GM19463 (cell line): ENCODE results near the gene LMAN2.
"Not testable (repeated sequence)": the region's sequence is repeated elsewhere in the genome, so short reads cannot be mapped to it uniquely, and the experiment has no call there.

Source experiments
- ATAC-seq: cut with Tn5 transposase; IDR thresholded peaks from one replicate; pipeline ENCODE4 v1.9.1; 2021; ENCODE audit warnings: mild to moderate bottlenecking, moderate library complexity; ENCODE audit not compliant: unreplicated experiment

The LMAN2 gene

DNA sequence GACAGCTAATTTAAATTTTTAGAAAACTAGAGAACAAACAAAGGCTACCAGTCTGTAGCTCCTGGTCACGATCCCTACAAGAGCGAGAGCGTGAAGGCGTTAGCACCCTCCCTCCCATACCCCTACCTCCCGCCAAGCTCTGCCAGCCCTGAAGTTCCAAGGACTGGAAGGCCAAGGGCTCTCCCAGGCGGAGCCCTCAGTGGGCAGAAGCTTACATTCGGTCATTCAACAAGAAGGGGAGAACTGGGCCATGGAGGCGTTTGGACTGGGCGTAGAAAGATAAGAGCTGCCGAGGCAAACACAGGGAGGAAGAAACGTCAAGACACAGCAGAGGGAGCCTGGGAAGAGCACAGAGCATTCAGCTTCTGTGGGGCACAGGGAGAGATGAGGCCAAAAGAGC, 42.7 kb downstream of the LMAN2 start:
- no peak for ATAC-seq

DNA sequence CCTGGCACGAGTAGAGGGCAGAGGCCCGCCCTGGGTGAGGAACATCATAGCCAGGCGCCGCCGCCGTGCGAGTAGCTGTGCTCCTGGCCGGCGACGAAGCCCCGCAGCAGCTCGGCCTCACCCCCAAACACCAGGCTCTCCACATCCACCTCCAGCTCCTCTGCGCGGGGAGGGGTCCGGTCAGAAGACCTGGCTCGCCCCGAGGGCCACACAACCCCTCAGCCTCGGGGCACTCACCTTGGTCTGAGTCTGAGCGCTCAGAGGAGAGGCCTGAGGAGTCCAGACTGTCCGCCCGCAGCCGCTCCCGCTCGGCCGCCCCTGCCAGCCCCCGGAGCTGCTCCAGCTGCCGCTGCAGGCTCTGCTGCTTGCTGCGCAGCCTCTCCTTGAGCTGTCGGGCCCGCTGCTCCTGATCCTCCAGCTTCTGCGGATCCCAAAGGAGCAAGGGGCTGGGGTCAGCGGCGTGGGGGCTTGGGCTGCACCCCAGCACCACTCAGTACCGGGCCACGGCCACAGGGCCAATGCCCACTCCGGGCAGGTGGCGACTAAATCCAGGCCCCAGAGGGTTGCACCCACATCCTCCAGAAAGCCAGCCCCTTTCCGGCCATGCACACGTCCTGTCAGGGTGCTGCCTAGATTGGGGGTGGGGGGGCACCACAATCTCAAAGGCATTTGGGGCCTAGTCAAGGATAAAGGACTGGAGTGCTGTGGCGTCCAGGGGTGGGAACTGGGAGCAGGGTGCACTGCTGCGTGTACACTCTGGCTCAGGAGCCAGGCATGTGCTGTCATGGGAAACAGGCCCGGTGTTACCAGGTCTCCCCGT, 43.7 kb downstream of the LMAN2 start:
- ATAC-seq, result no peak

DNA sequence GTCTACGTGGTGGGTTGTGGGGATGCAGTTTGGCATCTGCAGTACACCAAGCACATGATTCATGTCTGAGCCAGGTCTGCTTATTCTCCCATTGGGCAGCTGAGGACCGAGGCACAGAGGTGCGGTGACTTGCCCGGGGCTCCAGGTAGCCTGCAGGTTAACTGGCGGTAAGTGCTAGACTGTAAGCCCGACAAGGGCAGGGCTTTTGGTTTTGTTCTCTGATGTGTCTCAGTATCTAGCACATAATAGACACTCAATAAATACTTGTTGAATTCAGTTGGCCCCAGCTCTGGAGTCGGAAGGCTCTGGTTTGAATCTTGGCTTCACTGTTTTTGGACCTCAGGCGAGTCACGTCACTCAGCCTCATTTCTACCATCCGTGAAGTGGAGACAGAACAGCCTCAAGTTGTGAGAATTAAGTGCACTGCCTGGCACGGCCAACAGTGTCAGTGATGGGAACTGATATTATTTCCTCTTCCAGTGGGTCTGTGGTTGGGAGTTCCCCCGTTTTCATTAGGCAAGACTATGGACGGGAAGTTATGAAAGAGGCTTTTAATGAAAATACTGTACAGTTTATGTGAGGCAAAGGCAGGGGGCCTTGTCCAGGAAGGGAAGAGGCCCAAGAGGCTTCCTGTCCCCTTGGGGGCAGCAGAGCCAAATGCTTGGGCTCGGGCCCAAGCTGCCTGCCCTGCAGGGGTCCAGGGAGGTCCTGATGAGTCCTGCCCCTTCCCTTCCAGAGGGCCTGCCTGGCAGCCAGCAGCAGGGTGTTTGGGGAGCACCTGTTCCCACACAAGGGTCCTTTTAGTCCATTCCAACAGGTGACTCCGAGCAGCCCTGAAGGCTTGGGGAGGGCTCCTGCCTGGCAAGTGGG, 44.6 kb downstream of the LMAN2 start:
- ATAC-seq, result no peak

DNA sequence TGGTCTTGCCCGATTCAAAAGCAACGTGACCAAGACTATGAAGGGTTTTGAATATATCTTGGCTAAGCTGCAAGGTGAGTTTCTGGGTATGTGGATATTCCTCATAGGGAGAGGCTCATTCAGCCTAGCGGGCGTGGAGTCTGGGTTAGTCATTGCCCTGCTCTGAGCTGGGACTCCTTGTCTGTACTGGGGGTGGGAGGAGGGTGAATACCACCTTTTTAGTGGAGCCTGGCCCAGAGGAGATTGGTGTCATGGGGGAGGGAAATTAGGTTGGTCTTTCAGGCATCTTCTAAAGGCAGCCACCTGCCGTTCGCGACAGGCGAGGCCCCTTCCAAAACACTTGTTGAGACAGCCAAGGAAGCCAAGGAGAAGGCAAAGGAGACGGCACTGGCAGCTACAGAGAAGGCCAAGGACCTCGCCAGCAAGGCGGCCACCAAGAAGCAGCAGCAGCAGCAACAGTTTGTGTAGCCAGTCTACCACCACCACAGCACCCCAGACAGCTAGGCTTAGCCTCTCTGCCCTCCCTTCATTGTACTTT, 45.3 kb downstream of the LMAN2 start:
- ATAC-seq, result not testable (repeated sequence)

DNA sequence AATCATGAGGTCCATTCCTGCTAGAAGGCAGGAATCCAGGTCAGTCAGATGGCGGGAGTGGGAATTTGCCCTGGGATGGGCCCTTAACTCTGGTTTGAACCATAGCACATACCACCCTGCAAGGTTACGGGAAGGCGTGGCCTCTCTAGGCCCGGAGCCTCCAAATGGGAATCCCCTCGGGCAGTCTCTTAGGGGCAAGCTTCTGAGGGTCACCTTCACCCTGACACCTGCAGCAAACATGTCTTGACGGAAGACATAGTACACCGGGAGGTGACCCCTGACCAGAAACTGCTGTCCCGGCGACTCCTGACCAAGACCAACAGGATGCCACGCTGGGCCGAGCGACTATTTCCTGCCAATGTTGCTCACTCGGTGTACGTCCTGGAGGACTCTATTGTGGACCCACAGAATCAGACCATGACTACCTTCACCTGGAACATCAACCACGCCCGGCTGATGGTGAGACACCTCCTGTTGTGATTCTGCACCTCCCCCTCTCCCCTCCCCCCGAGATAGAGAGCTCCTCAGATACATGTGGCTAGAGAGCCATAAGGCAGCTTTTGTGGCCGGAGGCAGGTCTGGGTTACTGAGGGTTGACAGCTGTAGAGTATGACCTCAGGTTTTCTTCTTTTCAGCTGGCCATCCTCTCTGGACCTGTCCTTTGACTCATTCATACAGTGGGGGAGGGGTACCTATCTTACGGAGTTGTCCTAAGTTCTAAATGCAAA, 46.9 kb downstream of the LMAN2 start:
- no peak for ATAC-seq

DNA sequence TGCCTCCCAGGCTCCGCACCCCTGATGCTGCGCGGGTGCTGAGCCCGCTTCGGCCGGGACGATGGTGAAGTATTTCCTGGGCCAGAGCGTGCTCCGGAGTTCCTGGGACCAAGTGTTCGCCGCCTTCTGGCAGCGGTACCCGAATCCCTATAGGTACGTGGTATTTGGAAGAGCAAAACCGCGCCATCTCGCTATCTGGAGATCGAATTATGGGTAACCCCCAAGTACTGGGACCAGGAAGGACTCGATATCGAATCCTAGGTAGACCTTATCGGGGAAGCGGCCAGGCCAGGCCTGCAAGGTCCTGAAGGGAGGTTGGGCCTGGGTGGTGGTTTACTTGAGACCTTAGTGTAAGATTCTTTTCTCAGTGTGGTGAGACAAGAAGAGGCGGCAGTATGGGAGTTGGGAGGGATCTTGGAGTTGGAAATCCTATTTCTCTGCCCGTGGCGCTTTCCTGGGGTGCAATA, 47.5 kb downstream of the LMAN2 start:
- no peak for ATAC-seq

DNA sequence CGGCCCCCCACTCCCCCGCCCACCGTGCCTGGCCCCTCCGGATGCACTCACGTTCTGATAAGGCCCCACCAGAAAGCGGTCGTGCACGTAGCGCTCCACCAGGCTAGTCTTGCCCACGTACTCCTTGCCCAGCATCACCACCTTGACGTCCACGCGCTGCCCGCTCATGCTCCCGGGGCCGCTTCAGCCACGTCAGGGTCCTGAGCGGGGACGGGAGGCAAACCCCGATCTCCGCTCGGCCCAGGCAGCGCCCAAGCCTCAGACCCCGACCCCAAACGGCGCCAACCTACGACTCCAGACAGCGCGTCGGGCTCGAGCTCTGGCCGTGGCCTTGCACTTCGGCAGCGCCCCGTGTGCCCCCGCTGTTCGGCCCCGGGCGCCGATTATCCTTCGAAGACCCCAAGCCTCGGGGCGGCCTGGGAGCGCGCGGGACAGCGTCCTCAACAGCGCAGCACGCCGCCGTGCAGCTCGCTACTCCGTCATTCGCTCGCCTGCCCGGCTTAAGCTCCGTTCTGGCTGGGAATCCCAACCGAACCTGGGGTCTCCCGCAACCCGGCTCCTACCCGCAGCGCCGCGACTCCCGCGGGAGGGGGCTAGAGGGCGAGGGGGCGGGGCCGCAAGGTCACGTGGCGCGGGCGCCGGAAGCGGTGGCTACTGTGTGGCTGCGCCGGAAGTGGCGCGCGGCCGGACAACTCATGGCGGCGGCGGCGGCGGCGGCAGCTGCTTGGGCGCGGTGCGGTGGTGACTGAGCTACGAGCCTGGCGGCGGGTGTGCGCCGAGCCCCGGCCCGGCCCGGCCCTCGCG, 48.1 kb downstream of the LMAN2 start, which contains the start of the genes PRELID1 and RAB24:
TSS of gene PRELID1 (plus strand) at position 679 of the 804 bp plus-strand sequence. CDS start 187 bp downstream, outside the sequence.
TSS of gene RAB24 (minus strand) at position 599 of the 804 bp plus-strand sequence. CDS start at position 168, 431 bp downstream.
- peak; percentile 56 for ATAC-seq

DNA sequence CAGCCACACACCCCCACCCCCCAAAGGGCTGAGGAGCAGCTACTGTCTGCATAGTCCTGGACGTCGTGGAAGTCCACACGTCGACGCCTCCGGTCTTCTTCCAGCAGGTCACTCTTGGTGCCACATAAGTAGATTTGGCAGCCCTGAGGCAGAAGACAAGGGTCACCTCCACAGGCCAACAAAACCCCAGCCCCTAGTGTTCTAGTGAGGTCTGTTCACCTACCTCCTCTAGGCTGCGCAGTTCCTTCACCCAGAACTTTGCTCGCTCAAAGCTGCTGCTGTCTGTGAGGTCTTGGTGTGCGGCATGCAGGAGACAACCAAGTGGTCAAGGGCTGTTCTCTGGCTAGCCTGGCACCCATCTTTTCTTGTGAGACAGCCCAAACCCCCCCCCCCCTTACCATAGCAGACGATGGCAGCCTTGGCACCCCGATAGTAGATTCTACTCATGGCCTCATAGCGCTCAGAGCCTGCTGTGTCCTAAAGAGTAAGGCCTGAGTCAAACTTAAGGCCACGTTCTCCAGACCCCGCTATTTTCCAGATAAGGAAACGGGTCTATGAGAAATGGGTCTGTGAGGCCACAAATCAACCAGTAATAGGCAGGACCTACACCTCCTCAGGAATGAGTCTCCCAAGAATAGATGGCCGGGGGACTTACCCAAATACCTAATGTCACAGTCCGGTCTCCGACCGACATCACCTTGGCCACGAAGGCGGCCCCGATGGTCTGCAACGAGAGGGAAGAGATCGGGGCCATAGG, 48.9 kb downstream of the LMAN2 start:
- ATAC-seq, result no peak

DNA sequence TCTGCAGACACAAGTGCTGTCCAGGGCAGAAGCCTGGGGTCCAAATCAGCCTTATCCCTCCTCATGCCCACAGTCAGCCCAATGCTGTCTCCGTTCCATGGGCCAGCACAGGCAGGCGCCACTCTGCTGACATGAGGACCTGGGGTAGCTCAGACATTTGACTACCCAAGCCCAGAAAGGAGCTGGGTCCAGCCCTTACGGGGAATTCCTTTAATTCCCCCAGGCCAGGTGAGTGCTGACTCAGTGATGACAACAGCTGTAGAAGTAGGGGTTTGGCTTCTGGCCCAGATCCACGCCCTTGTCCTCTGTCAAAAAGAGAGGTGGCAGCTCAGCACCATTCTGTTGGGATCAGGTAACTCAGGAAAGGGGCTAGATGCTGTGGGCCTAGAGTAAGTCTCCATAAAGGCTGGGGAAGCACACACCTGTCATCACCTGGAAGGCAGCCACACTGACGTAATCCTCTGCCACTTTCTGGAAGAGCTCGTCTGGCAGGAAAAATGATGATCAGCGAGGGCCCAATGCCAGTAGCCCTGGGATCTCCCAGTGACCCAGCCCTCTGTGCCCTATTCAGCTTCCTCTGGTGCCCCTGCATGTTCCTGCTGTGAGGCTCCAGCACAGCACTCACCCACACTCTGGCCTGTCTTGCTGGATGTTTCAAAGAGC, 49.8 kb downstream of the LMAN2 start:
- ATAC-seq, result no peak

DNA sequence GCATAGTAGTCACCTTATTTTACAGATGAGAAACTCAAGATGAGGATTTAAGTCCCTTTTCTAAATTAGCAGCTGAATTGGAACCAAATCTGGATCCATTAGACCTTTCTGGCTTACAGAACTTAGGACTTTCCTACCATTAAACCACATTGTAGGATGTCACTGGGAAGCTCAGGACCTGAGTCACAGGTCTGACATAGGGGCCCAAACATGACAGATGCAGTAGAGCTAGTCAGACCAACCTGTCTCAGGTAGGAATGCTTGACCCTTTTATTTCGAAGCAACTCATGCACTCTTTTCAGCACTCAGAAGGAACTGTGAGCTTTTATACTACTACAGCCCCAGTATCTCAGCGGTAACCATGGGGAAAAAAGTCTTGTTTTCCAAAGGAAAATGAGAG, 50.5 kb downstream of the LMAN2 start:
- no peak for ATAC-seq

DNA sequence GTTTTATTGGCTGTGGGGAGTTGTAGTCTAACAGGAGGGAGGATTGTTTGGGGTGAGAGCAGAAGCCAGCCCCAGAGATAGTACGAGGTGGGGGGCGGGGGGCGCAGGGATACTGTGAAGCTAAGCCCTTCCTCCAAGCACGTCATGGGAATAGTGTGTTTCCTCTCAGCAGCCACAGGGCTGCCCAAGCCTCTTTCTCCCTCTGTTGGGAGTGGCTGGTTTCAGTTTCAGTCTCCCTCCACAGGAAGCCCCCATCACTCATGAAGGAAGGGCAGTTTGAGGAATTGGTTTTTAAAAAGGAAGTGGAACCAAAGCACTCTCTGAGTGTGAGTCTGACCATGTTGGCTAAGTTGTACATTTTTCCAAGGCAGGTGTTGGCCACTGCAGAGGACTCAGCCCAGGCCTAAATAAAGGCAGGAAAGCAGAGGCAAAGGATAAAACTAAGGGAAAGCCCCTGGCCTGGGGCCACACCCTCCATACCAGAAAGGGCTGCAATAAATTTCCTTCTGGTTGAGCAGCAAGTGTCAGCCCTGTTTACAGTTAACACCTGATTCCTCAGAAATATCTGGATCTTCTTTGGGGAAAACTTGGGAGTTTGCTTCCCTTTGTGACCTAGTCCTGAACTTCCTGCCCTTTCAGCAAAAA, 51.1 kb downstream of the LMAN2 start:
- peak; percentile 47 for ATAC-seq

DNA sequence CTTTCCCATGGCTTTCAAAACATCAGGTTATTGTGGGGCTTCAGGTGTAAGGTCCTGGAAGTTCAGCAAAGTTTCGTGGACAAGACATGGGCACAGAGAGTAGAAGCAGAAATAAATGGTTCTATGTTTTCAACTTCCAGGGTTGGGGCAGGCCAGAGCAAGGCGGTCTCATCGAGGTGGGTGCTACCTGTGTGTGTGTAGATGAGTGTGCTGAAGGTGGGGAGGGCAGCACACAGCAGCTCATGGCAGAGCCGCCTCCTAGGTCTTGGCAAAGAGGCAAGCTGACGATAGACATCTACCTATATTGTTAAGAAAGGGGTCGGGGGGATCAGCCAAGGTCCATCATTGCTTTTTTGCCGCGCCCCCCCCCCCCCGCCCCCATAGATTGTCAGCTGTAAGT, 51.8 kb downstream of the LMAN2 start:
- no peak for ATAC-seq

DNA sequence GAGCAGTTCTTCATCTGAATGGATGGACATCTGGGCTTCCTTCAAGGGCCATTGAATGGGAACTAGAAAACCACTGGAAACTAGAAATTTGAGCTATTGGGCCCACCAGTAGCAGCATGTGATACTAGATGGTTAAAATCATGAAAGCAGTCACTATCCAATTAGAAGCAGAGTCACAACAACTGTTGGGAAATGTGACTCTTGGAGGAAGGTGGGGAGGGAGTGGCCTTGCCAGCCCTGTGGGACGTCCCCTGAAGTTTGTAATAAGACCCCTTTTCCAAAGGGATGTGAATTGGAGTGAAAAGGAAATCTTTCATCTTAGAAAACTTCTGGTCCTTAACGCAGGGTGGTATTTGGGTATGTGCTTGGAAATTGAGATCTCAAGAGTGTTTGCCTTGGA, 53.5 kb downstream of the LMAN2 start:
- ATAC-seq, result no peak

DNA sequence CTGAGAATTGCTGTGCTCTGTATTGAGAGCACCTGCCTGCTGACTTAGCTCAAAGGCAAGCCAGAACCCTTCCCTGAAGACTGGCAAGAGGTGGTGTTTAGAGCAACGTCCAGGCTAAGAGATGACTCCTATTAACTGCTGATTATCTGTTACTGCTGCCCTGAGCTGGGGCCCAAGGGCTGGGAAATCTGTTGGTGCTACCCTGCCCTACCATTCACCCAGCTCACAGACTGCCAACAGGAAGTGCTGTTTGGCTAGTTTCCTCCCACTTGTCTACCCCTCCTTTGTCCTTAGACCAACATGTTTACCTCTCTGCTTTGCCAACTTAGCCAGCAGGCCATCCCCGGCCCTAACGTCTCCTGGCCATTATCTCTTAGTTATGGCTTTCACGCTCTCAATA, 54.9 kb downstream of the LMAN2 start:
- no peak for ATAC-seq

DNA sequence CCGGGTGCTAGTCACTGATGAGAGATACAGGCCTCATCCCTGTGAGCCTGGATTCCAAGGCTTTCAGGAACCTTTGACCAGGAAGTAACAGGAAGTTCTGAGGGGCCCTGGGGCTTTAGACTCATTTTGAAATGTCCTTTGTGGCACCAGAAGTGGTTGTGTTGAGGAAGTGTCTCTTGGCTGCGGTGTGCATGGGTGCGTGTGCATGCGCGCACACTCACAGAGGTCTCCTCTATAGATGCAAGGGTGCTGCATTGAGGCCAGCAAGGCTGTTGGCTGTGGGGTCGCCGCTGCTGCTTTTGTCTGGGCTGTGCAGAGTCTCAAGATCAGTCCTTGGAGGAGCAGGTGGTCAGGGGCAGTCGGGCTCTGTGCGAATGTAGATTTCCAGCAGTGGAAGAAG, 55.5 kb downstream of the LMAN2 start:
- ATAC-seq, result no peak

DNA sequence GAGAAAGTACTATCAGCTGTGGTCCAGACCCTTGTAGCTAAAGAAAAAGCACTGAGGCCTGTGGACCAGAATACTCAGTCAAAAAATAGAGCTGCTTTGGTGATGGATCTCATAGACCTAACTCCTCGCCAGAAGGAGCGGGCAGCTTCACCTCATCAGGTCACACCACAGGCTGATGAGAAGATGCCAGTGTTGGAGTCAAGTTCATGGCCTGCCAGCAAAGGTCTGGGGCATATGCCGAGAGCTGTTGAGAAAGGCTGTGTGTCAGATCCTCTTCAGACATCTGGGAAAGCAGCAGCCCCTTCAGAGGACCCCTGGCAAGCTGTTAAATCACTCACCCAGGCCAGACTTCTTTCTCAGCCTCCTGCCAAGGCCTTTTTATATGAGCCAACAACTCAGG, 56.8 kb downstream of the LMAN2 start:
- no peak for ATAC-seq

DNA sequence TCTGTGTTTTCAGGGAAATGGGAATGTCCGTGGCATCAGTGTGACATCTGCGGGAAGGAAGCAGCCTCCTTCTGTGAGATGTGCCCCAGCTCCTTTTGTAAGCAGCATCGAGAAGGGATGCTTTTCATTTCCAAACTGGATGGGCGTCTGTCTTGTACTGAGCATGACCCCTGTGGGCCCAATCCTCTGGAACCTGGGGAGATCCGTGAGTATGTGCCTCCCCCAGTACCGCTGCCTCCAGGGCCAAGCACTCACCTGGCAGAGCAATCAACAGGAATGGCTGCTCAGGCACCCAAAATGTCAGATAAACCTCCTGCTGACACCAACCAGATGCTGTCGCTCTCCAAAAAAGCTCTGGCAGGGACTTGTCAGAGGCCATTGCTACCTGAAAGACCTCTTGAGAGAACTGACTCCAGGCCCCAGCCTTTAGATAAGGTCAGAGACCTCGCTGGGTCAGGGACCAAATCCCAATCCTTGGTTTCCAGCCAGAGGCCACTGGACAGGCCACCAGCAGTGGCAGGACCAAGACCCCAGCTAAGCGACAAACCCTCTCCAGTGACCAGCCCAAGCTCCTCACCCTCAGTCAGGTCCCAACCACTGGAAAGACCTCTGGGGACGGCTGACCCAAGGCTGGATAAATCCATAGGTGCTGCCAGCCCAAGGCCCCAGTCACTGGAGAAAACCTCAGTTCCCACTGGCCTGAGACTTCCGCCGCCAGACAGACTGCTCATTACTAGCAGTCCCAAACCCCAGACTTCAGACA, 57.5 kb downstream of the LMAN2 start:
- ATAC-seq, result no peak
